Left lung (tissue), 10 donors: ENCODE data around the gene KEAP1. TPM values are rescaled to one million over a fixed set of nuclear protein-coding genes. Genes with fewer than 3 reads are reported as not detected.

Source experiments
- ATAC-seq: fragments of 200-7000 bp; cut with Tn5 transposase; one replicate; pipeline ENCODE4 v1.9.1; 2020; ENCODE audit warnings: moderate library complexity
- DNase-seq, 4 donors: peaks; one replicate each; pipeline ENCODE4 v3.0.0-alpha.2; 2013 to 2020
- H3K27ac ChIP-seq, 2 donors: fragments of 200-600 bp; sonication (generic) in 1 of 2; one replicate each; pipeline versions ENCODE4 v1.5.0 to v1.8.0; 2020 to 2021
- H3K27me3 ChIP-seq, 2 donors: fragments of 200-600 bp; sonication (generic) in 1 of 2; one replicate each; pipeline versions ENCODE4 v1.5.0 to v1.8.0; 2020 to 2021
- H3K36me3 ChIP-seq, 2 donors: fragments of 200-600 bp; sonication (generic) in 1 of 2; one replicate each; pipeline versions ENCODE4 v1.5.0 to v1.8.0; 2020 to 2021
- H3K4me1 ChIP-seq, 2 donors: fragments of 200-600 bp; one replicate each; pipeline ENCODE4 v1.8.0; 2021
- H3K4me3 ChIP-seq, 2 donors: fragments of 200-600 bp; sonication (generic) in 1 of 2; one replicate each; pipeline versions ENCODE4 v1.5.0 to v1.8.0; 2020 to 2021; ENCODE audit warnings: mild to moderate bottlenecking in 1 of 2
- H3K9me3 ChIP-seq, 2 donors: fragments of 200-600 bp; sonication (generic) in 1 of 2; one replicate each; pipeline versions ENCODE4 v1.5.0 to v1.8.0; 2020 to 2021
- intact Hi-C, 2 donors: fragments of 100-400 bp; cut with DNase I; formaldehyde crosslinking; loops; one replicate each; pipeline versions ENCODE4 v1.11.2 to v1.14.2; 2022
- polyA plus RNA-seq, 6 donors: library from polyadenylated mRNA; unstranded; fragments of 120-200 nt; gene quantifications; one replicate each; pipeline ENCODE4 v1.2.1, GENCODE V29; 2013; ENCODE audit not compliant: insufficient read length in 6 of 6
- total RNA-seq, 2 donors: library from RNA; stranded (reverse); fragmentation: NEBNext Ultra II Directional; extraction: Animal tissue kit (Norgen Biotek cat#: 25700); gene quantifications; one replicate each; pipeline ENCODE4 v1.2.1, GENCODE V29; 2021
- TF ChIP-seq, protein P1 (sequence below), 2 donors: fragments of 200-600 bp; sonication (generic) in 1 of 2; IDR thresholded peaks; one replicate each; pipeline versions ENCODE4 v1.5.0 to v1.8.0; 2021; ENCODE audit warnings: antibody characterized with exemption in 2 of 2
- donor health status: DM: no; HTN: yes; CAD: no.
- donor health status: DM: no; HTN: no; CAD: no.

Gene KEAP1
- total and polyA plus RNA-seq, 8 donors, result 56.0 to 82.2 (median 75.8) TPM

- no peaks in the 10 kb centered on the region for H3K36me3 ChIP-seq
- ATAC-seq (no peak), DNase-seq (no peak)
- H3K27ac ChIP-seq, result no peak overlapping the region
- no peaks in the 10 kb centered on the region for H3K9me3 ChIP-seq
- TF ChIP-seq, protein P1, sequence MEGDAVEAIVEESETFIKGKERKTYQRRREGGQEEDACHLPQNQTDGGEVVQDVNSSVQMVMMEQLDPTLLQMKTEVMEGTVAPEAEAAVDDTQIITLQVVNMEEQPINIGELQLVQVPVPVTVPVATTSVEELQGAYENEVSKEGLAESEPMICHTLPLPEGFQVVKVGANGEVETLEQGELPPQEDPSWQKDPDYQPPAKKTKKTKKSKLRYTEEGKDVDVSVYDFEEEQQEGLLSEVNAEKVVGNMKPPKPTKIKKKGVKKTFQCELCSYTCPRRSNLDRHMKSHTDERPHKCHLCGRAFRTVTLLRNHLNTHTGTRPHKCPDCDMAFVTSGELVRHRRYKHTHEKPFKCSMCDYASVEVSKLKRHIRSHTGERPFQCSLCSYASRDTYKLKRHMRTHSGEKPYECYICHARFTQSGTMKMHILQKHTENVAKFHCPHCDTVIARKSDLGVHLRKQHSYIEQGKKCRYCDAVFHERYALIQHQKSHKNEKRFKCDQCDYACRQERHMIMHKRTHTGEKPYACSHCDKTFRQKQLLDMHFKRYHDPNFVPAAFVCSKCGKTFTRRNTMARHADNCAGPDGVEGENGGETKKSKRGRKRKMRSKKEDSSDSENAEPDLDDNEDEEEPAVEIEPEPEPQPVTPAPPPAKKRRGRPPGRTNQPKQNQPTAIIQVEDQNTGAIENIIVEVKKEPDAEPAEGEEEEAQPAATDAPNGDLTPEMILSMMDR (IDR thresholded peaks at IDR 0.05), result no peak
- intact Hi-C loops, result no loop called here
- H3K4me3 ChIP-seq, result no peak overlapping the region
- peaks cover 4 to 43% of the 10 kb centered on the region in 2 donors for H3K27me3 ChIP-seq
- H3K4me1 ChIP-seq, result peaks cover 0 to 22% of the 10 kb centered on the region in 2 donors
These were observed 4.9 kb upstream of the KEAP1 start for GRCh38 chr19:10508036-10508435.

DNA sequence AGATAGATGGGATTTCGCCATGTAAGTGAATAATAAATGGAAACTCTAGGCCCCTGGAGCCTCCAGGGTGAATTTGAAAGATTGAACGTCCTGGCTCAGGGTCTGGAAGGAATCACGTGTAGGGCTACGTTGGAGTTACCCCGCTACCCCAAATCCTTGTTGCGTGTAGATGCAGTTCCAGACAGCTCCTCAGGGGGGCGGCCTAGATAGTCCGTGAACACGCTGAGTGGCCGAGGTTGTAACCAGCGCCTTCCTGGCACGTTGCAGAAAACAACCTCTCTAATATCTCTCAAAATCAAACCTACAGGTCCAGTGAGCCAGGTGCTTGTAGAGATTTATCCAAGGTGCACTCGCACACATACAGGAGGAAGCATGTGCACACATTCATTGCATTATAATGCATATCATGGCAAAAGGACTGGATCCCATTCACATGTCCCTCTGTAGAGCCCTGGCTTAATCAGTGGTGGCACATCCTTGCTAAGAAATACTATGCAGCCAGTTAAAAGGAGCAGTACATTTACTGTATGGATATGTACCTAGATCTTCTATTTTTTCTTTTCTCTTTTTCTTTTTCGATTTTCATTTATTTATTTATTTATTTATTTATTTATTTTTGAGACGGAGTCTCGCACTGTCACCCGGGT lies 2.5 kb upstream of the KEAP1 start:
- intact Hi-C loops, result no loop called here
- Histone ChIP-seq H3K27me3 (peaks cover 0 to 19% of the 10 kb centered on the region in 2 donors), H3K27ac (no peak overlapping the region), H3K4me3 (no peak overlapping the region), H3K36me3 (no peaks in the 10 kb centered on the region), H3K4me1 (peaks cover 12 to 37% of the 10 kb centered on the region in 2 donors), H3K9me3 (no peaks in the 10 kb centered on the region)
- TF ChIP-seq, protein P1 (IDR thresholded peaks at IDR 0.05), result peak; percentile 69 to 85
- ATAC-seq (peak; percentile 34), DNase-seq (peak; percentile 37 to 90 (median 72))

- Histone ChIP-seq H3K9me3 (no peaks in the 10 kb centered on the region), H3K27me3 (no peaks in the 10 kb centered on the region), H3K36me3 (peaks cover 0 to 25% of the 10 kb centered on the region in 2 donors), H3K27ac (peak overlapping the region; percentile 96 to 98), H3K4me3 (peak overlapping the region; percentile 83 to 97), H3K4me1 (peaks cover 12 to 61% of the 10 kb centered on the region in 2 donors)
- DNase-seq (peak; percentile 92 to 97 (median 95)), ATAC-seq (peak; percentile 93)
- intact Hi-C loops, result no loop called here
- TF ChIP-seq, protein P1 (IDR thresholded peaks at IDR 0.05), result no peak
These were observed 593 bp downstream of the KEAP1 start for GRCh38 chr19:10502524-10503001.

- intact Hi-C loops, result no loop called here
- peak overlapping the region; percentile 83 to 97 for H3K4me3 ChIP-seq
- H3K36me3 ChIP-seq, result peaks cover 0 to 30% of the 10 kb centered on the region in 2 donors
- peaks cover 12 to 66% of the 10 kb centered on the region in 2 donors for H3K4me1 ChIP-seq
- H3K27ac ChIP-seq, result peak overlapping the region; percentile 96 to 98
- TF ChIP-seq, protein P1 (IDR thresholded peaks at IDR 0.05), result no peak
- ATAC-seq, result peak; percentile 73
- DNase-seq, result peak; percentile 39 to 91 (median 71)
- H3K9me3 ChIP-seq, result no peaks in the 10 kb centered on the region
- no peaks in the 10 kb centered on the region for H3K27me3 ChIP-seq
These were observed 1.1 kb downstream of the KEAP1 start for GRCh38 chr19:10501971-10502523.

GRCh38 chr19:10500247-10500592 lies 2.9 kb downstream of the KEAP1 start:
- H3K27ac ChIP-seq, result no peak overlapping the region
- intact Hi-C loops, result no loop called here

More at GRCh38 chr19:10500247-10500592, 2.9 kb downstream of the KEAP1 start:
- DNase-seq, result no peak
- TF ChIP-seq, protein P1 (IDR thresholded peaks at IDR 0.05), result no peak
- ATAC-seq, result no peak
- H3K4me1 ChIP-seq, result peaks cover 12 to 60% of the 10 kb centered on the region in 2 donors
- no peaks in the 10 kb centered on the region for H3K27me3 ChIP-seq
- H3K9me3 ChIP-seq, result no peaks in the 10 kb centered on the region
- H3K4me3 ChIP-seq, result no peak overlapping the region
- H3K36me3 ChIP-seq, result peaks cover 0 to 48% of the 10 kb centered on the region in 2 donors
